SK-N-SH treated with all-trans-retinoic acid at 6 μM for 48 hours (cell line): ENCODE results near the gene SNAP25.
A peak's percentile ranks its signal among the peaks of the same experiment; 100 is the strongest.

Experiments
- ATAC-seq: fragments of 200-7000 bp; cut with Tn5 transposase; 3 replicates; pipeline ENCODE4 v1.9.1; 2020; ENCODE audit warnings: mild to moderate bottlenecking, moderate library complexity
- BACH2 ChIP-seq: fragments of 250-450 bp; sonication (Bioruptor Pico); IDR thresholded peaks from 2 replicates; pipeline ENCODE4 v1.9.0; 2021; ENCODE audit warnings: mild to moderate bottlenecking, borderline replicate concordance
- CREB5 ChIP-seq: fragments of 250-450 bp; sonication (Bioruptor Pico); IDR thresholded peaks from 2 replicates; pipeline ENCODE4 v1.5.1; 2020; ENCODE audit warnings: low read depth, mild to moderate bottlenecking, moderate library complexity
- CSRNP3 ChIP-seq: fragments of 250-450 bp; sonication (Bioruptor Pico); IDR thresholded peaks from 2 replicates; pipeline ENCODE4 v1.5.1; 2021; ENCODE audit warnings: mild to moderate bottlenecking, moderate library complexity
- GLIS3 ChIP-seq: fragments of 250-450 bp; sonication (Bioruptor Pico); IDR thresholded peaks from 2 replicates; pipeline ENCODE4 v1.5.0; 2020; ENCODE audit warnings: mild to moderate bottlenecking, moderate library complexity
- ISL1 ChIP-seq: fragments of 250-450 bp; sonication (Bioruptor Pico); IDR thresholded peaks from 2 replicates; pipeline ENCODE4 v2.1.2; 2022; ENCODE audit warnings: mild to moderate bottlenecking, moderate library complexity
- PATZ1 ChIP-seq: fragments of 250-450 bp; sonication (Bioruptor Pico); IDR thresholded peaks from 2 replicates; pipeline ENCODE4 v1.8.0; 2020; ENCODE audit warnings: mild to moderate bottlenecking, moderate library complexity, borderline replicate concordance
- POU6F1 ChIP-seq: fragments of 250-450 bp; sonication (Bioruptor Pico); IDR thresholded peaks from 2 replicates; pipeline ENCODE4 v1.8.0; 2021; ENCODE audit warnings: low read depth, mild to moderate bottlenecking, moderate library complexity, borderline replicate concordance
- PPARA ChIP-seq: fragments of 250-450 bp; sonication (Bioruptor Pico); IDR thresholded peaks from 2 replicates; pipeline ENCODE4 v1.5.0; 2020; ENCODE audit warnings: mild to moderate bottlenecking, borderline replicate concordance
- RARB ChIP-seq: fragments of 250-450 bp; sonication (Bioruptor Pico); IDR thresholded peaks from 2 replicates; pipeline ENCODE4 v1.8.0; 2021; ENCODE audit warnings: mild to moderate bottlenecking, moderate library complexity
- SNAI2 ChIP-seq: fragments of 250-450 bp; sonication (Bioruptor Pico); IDR thresholded peaks from 2 replicates; pipeline ENCODE4 v1.5.0; 2020; ENCODE audit warnings: mild to moderate bottlenecking, moderate library complexity
- TCF4 ChIP-seq: fragments of 250-450 bp; sonication (Bioruptor Pico); IDR thresholded peaks from 2 replicates; pipeline ENCODE4 v1.8.0; 2021; ENCODE audit warnings: mild to moderate bottlenecking, moderate library complexity, borderline replicate concordance
- TOX ChIP-seq: fragments of 250-450 bp; sonication (Bioruptor Pico); IDR thresholded peaks from 2 replicates; pipeline ENCODE4 v1.8.0; 2021; ENCODE audit warnings: mild to moderate bottlenecking, moderate library complexity, borderline replicate concordance
- TSHZ2 ChIP-seq: fragments of 250-450 bp; sonication (Bioruptor Pico); IDR thresholded peaks from 2 replicates; pipeline ENCODE4 v1.5.0; 2020; ENCODE audit warnings: mild to moderate bottlenecking, moderate library complexity
- ZFP3 ChIP-seq: fragments of 250-450 bp; sonication (Bioruptor Pico); IDR thresholded peaks from 2 replicates; pipeline ENCODE4 v1.5.0; 2020; ENCODE audit warnings: mild to moderate bottlenecking, moderate library complexity
- ZNF8 ChIP-seq: fragments of 450-650 bp; formaldehyde crosslinking; IDR thresholded peaks from 2 replicates; pipeline ENCODE4 v1.5.0; 2020; ENCODE audit warnings: mild to moderate bottlenecking, moderate library complexity

Gene SNAP25

DNA sequence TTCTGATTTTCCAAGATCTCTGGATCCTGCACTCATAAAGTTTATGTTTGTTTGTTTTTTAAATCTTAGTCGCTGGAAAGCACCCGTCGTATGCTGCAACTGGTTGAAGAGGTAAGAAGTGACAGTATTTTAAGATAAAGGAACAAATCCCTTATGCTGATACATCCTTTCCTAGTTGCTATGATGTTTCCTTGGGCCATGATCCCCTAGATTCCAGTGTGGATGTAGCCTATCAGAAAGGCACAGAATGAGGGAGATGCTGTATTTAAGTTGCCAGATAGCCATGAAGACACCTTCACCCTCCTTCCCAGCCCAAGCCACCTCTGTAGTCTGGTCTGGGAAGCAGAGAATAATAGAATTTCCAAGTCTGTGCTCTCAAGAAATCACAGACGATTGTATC lies 59.0 kb downstream of the SNAP25 start:
- ATAC-seq, result no peak
- no peak for TF ChIP-seq PATZ1 (CRISPR knock-in tag)
- no peak for TF ChIP-seq CREB5 (CRISPR knock-in tag)
- TF ChIP-seq GLIS3 (CRISPR knock-in tag), result no peak
- TF ChIP-seq ZFP3 (CRISPR knock-in tag), result no peak
- TF ChIP-seq TOX, result no peak
- no peak for TF ChIP-seq SNAI2
- no peak for TF ChIP-seq RARB
- no peak for TF ChIP-seq PPARA (CRISPR knock-in tag)
- no peak for TF ChIP-seq TSHZ2 (CRISPR knock-in tag)
- TF ChIP-seq POU6F1, result no peak
- no peak for TF ChIP-seq CSRNP3 (CRISPR knock-in tag)
- no peak for TF ChIP-seq TCF4
- no peak for TF ChIP-seq ZNF8
- TF ChIP-seq BACH2, result no peak
- TF ChIP-seq, all 23 proteins: peak for 0

GRCh38 chr20:10278412-10278811 lies 59.8 kb downstream of the SNAP25 start:
- TF ChIP-seq POU6F1, result no peak
- peak; percentile 55 for TF ChIP-seq ISL1 (CRISPR knock-in tag)
- TF ChIP-seq TSHZ2 (CRISPR knock-in tag), result peak; percentile 89
- no peak for TF ChIP-seq SNAI2
- 0 out of 2 replicates have a peak, but pooled peaks have one; percentile 16 for TF ChIP-seq CSRNP3 (CRISPR knock-in tag)
- peak; percentile 79 for TF ChIP-seq TCF4

More at GRCh38 chr20:10278412-10278811, 59.8 kb downstream of the SNAP25 start:
- no peak for ATAC-seq
